ENCODE measurements around the gene TIMM9.
A peak's percentile ranks its signal among the peaks of the same experiment; 100 is the strongest.

TIMM9 gene

GRCh38 chr14:58444627-58445026 lies 17.3 kb upstream of the TIMM9 start:
- Histone ChIP-seq H3K79me2 (ENCODE audit: control insufficient read depth, low read length) (no peaks in the 10 kb centered on the region), H3K4me2 (ENCODE audit: low read length) (no peak overlapping the region), H4K20me1 (ENCODE audit: control insufficient read depth, insufficient read depth, low read depth, low read length) (no peaks in the 10 kb centered on the region), H3K4me3 (ENCODE audit: low read length) (no peak overlapping the region), H3K9me2 (replicated peaks; ENCODE audit: control insufficient read depth, low read length) (no peaks in the 10 kb centered on the region), H3K27ac (ENCODE audit: low read depth, low read length) (no peak overlapping the region), H3K36me3 (ENCODE audit: control insufficient read depth, low read length) (peaks cover 41% of the 10 kb centered on the region), H3K27me3 (ENCODE audit: control insufficient read depth, low read length) (no peaks in the 10 kb centered on the region), H3K9me3 (ENCODE audit: control insufficient read depth, insufficient read depth, low read length) (no peaks in the 10 kb centered on the region), H3F3A (ENCODE audit: control insufficient read depth, insufficient read depth) (no peaks in the 10 kb centered on the region), H3K4me1 (ENCODE audit: control insufficient read depth, low read length) (no peaks in the 10 kb centered on the region)
- no peak for TF ChIP-seq EZH2phosphoT487 (IDR thresholded peaks at IDR 0.05; ENCODE audit: borderline replicate concordance, low read length)

DNA sequence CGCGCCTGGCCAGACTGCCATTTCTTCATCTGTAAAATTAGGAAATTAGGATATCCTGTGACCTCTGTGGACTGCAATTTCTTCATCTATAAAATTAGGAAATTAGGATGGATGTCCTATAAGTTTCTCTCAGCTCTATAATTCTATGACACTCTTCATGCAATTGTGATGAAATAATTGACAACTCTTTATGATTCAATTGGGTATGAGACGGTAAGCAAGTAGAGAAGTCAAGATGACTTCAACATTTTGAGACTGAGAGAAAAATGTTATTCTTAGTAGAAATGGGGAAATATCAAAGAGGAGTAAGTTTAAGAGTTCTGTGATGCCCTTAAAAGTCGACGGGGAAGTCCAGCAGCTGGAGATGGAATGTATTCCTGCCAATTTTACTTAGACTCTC lies 12.1 kb upstream of the TIMM9 start:
- Histone ChIP-seq H3K27me3 (ENCODE audit: control insufficient read depth, low read length) (no peaks in the 10 kb centered on the region), H3K79me2 (ENCODE audit: control insufficient read depth, low read length) (no peaks in the 10 kb centered on the region), H3K4me2 (ENCODE audit: low read length) (no peak overlapping the region), H3F3A (ENCODE audit: control insufficient read depth, insufficient read depth) (no peaks in the 10 kb centered on the region), H3K36me3 (ENCODE audit: control insufficient read depth, low read length) (peaks cover 44% of the 10 kb centered on the region), H3K4me1 (ENCODE audit: control insufficient read depth, low read length) (no peaks in the 10 kb centered on the region), H4K20me1 (ENCODE audit: control insufficient read depth, insufficient read depth, low read depth, low read length) (no peaks in the 10 kb centered on the region), H3K9me3 (ENCODE audit: control insufficient read depth, insufficient read depth, low read length) (no peaks in the 10 kb centered on the region), H3K9me2 (replicated peaks; ENCODE audit: control insufficient read depth, low read length) (no peaks in the 10 kb centered on the region), H3K4me3 (ENCODE audit: low read length) (no peak overlapping the region), H3K27ac (ENCODE audit: low read depth, low read length) (no peak overlapping the region)
- no peak for TF ChIP-seq EZH2phosphoT487 (IDR thresholded peaks at IDR 0.05; ENCODE audit: borderline replicate concordance, low read length)
- TF ChIP-seq, protein P1, sequence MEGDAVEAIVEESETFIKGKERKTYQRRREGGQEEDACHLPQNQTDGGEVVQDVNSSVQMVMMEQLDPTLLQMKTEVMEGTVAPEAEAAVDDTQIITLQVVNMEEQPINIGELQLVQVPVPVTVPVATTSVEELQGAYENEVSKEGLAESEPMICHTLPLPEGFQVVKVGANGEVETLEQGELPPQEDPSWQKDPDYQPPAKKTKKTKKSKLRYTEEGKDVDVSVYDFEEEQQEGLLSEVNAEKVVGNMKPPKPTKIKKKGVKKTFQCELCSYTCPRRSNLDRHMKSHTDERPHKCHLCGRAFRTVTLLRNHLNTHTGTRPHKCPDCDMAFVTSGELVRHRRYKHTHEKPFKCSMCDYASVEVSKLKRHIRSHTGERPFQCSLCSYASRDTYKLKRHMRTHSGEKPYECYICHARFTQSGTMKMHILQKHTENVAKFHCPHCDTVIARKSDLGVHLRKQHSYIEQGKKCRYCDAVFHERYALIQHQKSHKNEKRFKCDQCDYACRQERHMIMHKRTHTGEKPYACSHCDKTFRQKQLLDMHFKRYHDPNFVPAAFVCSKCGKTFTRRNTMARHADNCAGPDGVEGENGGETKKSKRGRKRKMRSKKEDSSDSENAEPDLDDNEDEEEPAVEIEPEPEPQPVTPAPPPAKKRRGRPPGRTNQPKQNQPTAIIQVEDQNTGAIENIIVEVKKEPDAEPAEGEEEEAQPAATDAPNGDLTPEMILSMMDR (IDR thresholded peaks at IDR 0.05; ENCODE audit: low read depth, low read length, poor library complexity, severe bottlenecking) = no peak

DNA sequence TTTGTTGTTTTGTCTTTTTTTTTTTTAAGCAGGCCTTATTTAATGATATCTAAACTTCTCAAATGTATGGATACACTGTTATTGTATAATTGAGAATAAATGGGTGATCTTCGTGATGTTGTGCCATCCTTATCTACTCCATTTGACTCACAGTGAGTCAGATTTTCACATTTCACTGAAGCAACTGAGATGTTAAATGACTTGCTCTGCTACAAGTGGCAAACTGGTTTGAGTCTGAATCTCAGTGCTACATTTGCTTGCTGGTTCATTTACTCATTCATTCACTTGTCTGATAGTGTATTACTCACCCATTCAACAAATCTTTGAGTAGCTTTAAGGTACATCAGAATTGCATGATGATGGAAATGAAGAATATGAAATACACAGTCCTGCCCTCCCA lies 2.8 kb upstream of the TIMM9 start:
- Histone ChIP-seq H3K27ac (ENCODE audit: low read depth, low read length) (no peak overlapping the region), H3F3A (ENCODE audit: control insufficient read depth, insufficient read depth) (peaks cover 7% of the 10 kb centered on the region), H3K79me2 (ENCODE audit: control insufficient read depth, low read length) (peaks cover 50% of the 10 kb centered on the region), H3K4me3 (ENCODE audit: low read length) (peak overlapping the region; percentile 76), H3K36me3 (ENCODE audit: control insufficient read depth, low read length) (peaks cover 56% of the 10 kb centered on the region), H3K27me3 (ENCODE audit: control insufficient read depth, low read length) (no peaks in the 10 kb centered on the region), H3K9me3 (ENCODE audit: control insufficient read depth, insufficient read depth, low read length) (no peaks in the 10 kb centered on the region), H3K4me2 (ENCODE audit: low read length) (peak overlapping the region; percentile 87), H4K20me1 (ENCODE audit: control insufficient read depth, insufficient read depth, low read depth, low read length) (no peaks in the 10 kb centered on the region), H3K9me2 (replicated peaks; ENCODE audit: control insufficient read depth, low read length) (no peaks in the 10 kb centered on the region), H3K4me1 (ENCODE audit: control insufficient read depth, low read length) (peaks cover 29% of the 10 kb centered on the region)
- TF ChIP-seq EZH2phosphoT487 (IDR thresholded peaks at IDR 0.05; ENCODE audit: borderline replicate concordance, low read length) = no peak
- TF ChIP-seq, protein P1 (IDR thresholded peaks at IDR 0.05; ENCODE audit: low read depth, low read length, poor library complexity, severe bottlenecking) = no peak

DNA sequence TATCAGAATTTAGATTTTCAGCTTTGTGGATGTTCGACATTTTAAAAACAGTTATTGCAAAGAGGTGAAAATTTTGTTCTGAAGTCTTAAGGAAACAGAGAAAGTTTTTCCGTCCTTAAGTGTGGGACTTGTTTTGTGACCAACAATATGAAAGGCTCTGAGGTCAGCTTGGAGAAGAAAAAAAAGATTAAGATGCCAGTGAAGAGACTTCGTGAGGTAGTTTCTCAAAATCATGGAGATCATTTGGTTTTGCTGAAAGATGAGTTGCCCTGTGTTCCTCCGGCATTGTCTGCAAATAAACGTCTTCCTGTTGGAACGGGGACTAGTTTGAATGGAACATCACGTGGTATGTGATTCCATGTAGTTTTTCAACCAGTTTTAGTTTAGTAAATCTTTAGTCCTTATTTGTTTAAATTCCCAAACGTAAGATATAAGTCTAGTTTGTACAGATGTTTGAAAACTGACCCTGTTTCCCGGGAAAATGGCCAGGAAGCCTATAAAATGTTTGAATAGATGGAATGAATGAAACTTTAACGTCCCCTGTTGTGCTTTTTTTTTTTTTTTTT lies 870 bp upstream of the TIMM9 start:
- H3K4me3 ChIP-seq (ENCODE audit: low read length) = peak overlapping the region; percentile 76
- peak overlapping the region; percentile 96 for H3K27ac ChIP-seq (ENCODE audit: low read depth, low read length)
- no peaks in the 10 kb centered on the region for H3K27me3 ChIP-seq (ENCODE audit: control insufficient read depth, low read length)
- H3F3A ChIP-seq (ENCODE audit: control insufficient read depth, insufficient read depth) = peaks cover 7% of the 10 kb centered on the region
- TF ChIP-seq, protein P1 (IDR thresholded peaks at IDR 0.05; ENCODE audit: low read depth, low read length, poor library complexity, severe bottlenecking) = no peak
- no peak for TF ChIP-seq EZH2phosphoT487 (IDR thresholded peaks at IDR 0.05; ENCODE audit: borderline replicate concordance, low read length)
- H3K36me3 ChIP-seq (ENCODE audit: control insufficient read depth, low read length) = peaks cover 58% of the 10 kb centered on the region
- peaks cover 36% of the 10 kb centered on the region for H3K4me1 ChIP-seq (ENCODE audit: control insufficient read depth, low read length)
- H3K9me3 ChIP-seq (ENCODE audit: control insufficient read depth, insufficient read depth, low read length) = no peaks in the 10 kb centered on the region
- H3K9me2 ChIP-seq (replicated peaks; ENCODE audit: control insufficient read depth, low read length) = no peaks in the 10 kb centered on the region
- H3K79me2 ChIP-seq (ENCODE audit: control insufficient read depth, low read length) = peaks cover 68% of the 10 kb centered on the region
- peak overlapping the region; percentile 87 for H3K4me2 ChIP-seq (ENCODE audit: low read length)
- H4K20me1 ChIP-seq (ENCODE audit: control insufficient read depth, insufficient read depth, low read depth, low read length) = no peaks in the 10 kb centered on the region

All from DOHH2 (cell line).